ENCODE results near the gene POLG.
A peak's percentile ranks its signal among the peaks of the same experiment; 100 is the strongest.

POLG gene

GRCh38 chr15:89352476-89352875, 17.9 kb upstream of the POLG start:
- H4K20me1 ChIP-seq (ENCODE audit: insufficient read depth) = no peaks in the 10 kb centered on the region
- no peak overlapping the region for H3K4me3 ChIP-seq (IDR thresholded peaks at IDR 0.05; ENCODE audit: insufficient read depth, low read depth, low read length)
- H3K4me2 ChIP-seq = no peak overlapping the region
- TF ChIP-seq, protein P1, sequence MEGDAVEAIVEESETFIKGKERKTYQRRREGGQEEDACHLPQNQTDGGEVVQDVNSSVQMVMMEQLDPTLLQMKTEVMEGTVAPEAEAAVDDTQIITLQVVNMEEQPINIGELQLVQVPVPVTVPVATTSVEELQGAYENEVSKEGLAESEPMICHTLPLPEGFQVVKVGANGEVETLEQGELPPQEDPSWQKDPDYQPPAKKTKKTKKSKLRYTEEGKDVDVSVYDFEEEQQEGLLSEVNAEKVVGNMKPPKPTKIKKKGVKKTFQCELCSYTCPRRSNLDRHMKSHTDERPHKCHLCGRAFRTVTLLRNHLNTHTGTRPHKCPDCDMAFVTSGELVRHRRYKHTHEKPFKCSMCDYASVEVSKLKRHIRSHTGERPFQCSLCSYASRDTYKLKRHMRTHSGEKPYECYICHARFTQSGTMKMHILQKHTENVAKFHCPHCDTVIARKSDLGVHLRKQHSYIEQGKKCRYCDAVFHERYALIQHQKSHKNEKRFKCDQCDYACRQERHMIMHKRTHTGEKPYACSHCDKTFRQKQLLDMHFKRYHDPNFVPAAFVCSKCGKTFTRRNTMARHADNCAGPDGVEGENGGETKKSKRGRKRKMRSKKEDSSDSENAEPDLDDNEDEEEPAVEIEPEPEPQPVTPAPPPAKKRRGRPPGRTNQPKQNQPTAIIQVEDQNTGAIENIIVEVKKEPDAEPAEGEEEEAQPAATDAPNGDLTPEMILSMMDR (conservative IDR thresholded peaks at IDR 0.05; ENCODE audit: low read depth, low read length) = no peak
- H3K9ac ChIP-seq = no peak overlapping the region
- peaks cover 16% of the 10 kb centered on the region for H3K27me3 ChIP-seq (ENCODE audit: insufficient read depth, low read depth)
- H3K79me2 ChIP-seq (ENCODE audit: insufficient read depth, low read depth) = no peaks in the 10 kb centered on the region
- no peaks in the 10 kb centered on the region for H3K36me3 ChIP-seq (ENCODE audit: insufficient read depth)
- no peak overlapping the region for H3K27ac ChIP-seq
- peaks cover 15% of the 10 kb centered on the region for H3K4me1 ChIP-seq (ENCODE audit: low read depth, poor library complexity, severe bottlenecking)
- no peak overlapping the region for H2AFZ ChIP-seq (ENCODE audit: low read depth)

DNA sequence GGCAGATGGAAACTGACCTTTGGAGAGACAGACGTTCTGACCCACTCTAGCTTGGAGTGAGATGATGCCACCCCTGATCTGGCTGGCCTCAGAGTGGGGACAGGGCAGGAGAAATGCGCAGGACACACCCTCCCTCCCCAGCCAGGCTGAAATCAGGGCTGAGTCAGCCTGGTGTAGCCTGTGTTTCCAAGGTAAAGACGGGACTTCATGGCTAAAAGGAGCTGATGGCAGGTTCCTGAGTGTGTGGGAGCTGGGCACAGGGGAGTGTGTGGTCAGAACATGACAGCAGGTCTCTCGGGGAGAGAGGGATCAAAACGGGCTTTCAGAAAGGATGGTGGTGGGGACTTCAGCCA, 14.6 kb upstream of the POLG start:
- Histone ChIP-seq H3K9ac (peak overlapping the region; percentile 20; the same call in 1 of the 2 replicates), H3K4me3 (IDR thresholded peaks at IDR 0.05; ENCODE audit: insufficient read depth, low read depth, low read length) (no peak overlapping the region), H3K27ac (peak overlapping the region; percentile 14; the same call in 1 of the 2 replicates), H3K4me2 (peak overlapping the region; percentile 57; the same call in 1 of the 2 replicates), H3K27me3 (ENCODE audit: insufficient read depth, low read depth) (no peaks in the 10 kb centered on the region; the same call in 1 of the 2 replicates), H3K4me1 (ENCODE audit: low read depth, poor library complexity, severe bottlenecking) (peaks cover 15% of the 10 kb centered on the region), H4K20me1 (ENCODE audit: insufficient read depth) (no peaks in the 10 kb centered on the region), H3K79me2 (ENCODE audit: insufficient read depth, low read depth) (no peaks in the 10 kb centered on the region), H3K36me3 (ENCODE audit: insufficient read depth) (no peaks in the 10 kb centered on the region), H2AFZ (ENCODE audit: low read depth) (peak overlapping the region; percentile 53)
- TF ChIP-seq, protein P1 (conservative IDR thresholded peaks at IDR 0.05; ENCODE audit: low read depth, low read length) = no peak

GRCh38 chr15:89346516-89347231, 12.1 kb upstream of the POLG start:
- peaks cover 15% of the 10 kb centered on the region for H3K4me1 ChIP-seq (ENCODE audit: low read depth, poor library complexity, severe bottlenecking)
- H4K20me1 ChIP-seq (ENCODE audit: insufficient read depth) = no peaks in the 10 kb centered on the region
- no peak overlapping the region for H2AFZ ChIP-seq (ENCODE audit: low read depth)
- H3K4me2 ChIP-seq = no peak overlapping the region
- TF ChIP-seq, protein P1 (conservative IDR thresholded peaks at IDR 0.05; ENCODE audit: low read depth, low read length) = no peak
- no peak overlapping the region for H3K9ac ChIP-seq
- no peaks in the 10 kb centered on the region for H3K36me3 ChIP-seq (ENCODE audit: insufficient read depth)
- H3K79me2 ChIP-seq (ENCODE audit: insufficient read depth, low read depth) = no peaks in the 10 kb centered on the region
- H3K4me3 ChIP-seq (IDR thresholded peaks at IDR 0.05; ENCODE audit: insufficient read depth, low read depth, low read length) = no peak overlapping the region
- H3K27ac ChIP-seq = no peak overlapping the region
- H3K27me3 ChIP-seq (ENCODE audit: insufficient read depth, low read depth) = no peaks in the 10 kb centered on the region

- H3K27ac ChIP-seq = no peak overlapping the region
- TF ChIP-seq, protein P1 (conservative IDR thresholded peaks at IDR 0.05; ENCODE audit: low read depth, low read length) = no peak
- H3K4me1 ChIP-seq (ENCODE audit: low read depth, poor library complexity, severe bottlenecking) = peaks cover 15% of the 10 kb centered on the region
- no peaks in the 10 kb centered on the region for H3K27me3 ChIP-seq (ENCODE audit: insufficient read depth, low read depth)
- no peak overlapping the region for H3K4me2 ChIP-seq
- H4K20me1 ChIP-seq (ENCODE audit: insufficient read depth) = no peaks in the 10 kb centered on the region
- H3K4me3 ChIP-seq (IDR thresholded peaks at IDR 0.05; ENCODE audit: insufficient read depth, low read depth, low read length) = no peak overlapping the region
- no peaks in the 10 kb centered on the region for H3K79me2 ChIP-seq (ENCODE audit: insufficient read depth, low read depth)
- H3K36me3 ChIP-seq (ENCODE audit: insufficient read depth) = no peaks in the 10 kb centered on the region
- H2AFZ ChIP-seq (ENCODE audit: low read depth) = no peak overlapping the region
- H3K9ac ChIP-seq = no peak overlapping the region
Measured at GRCh38 chr15:89345248-89345647, 10.6 kb upstream of the POLG start.
